MCF 10A (cell line): ENCODE measurements around the gene BANP. TPM values are rescaled to one million over a fixed set of nuclear protein-coding genes. Genes with fewer than 3 reads are reported as not detected.

ENCODE experiments used
- BruUV-seq: library from RNA; stranded (reverse); fragments of 400-500 nt; replicated peaks from 2 replicates; lab custom pipeline; 2021; lab: Mats Ljungman, UMichigan
- CTCF ChIA-PET: fragments of 300-600 bp; sonication (Branson Sonifier 250); formaldehyde crosslinking; extraction: SDS; loops from one replicate; lab custom pipeline; 2021; ENCODE audit warnings: antibody characterized with exemption, inconsistent platforms; lab: Yijun Ruan, JAX
- POLR2A ChIA-PET: fragments of 300-600, 350-650 bp; sonication (Branson Sonifier 250); formaldehyde crosslinking; extraction: SDS; loops from one replicate; lab custom pipeline; 2020; ENCODE audit warnings: antibody characterized with exemption, inconsistent platforms; lab: Yijun Ruan, JAX
- DNase-seq: peaks from one replicate; pipeline ENCODE4 v3.0.0-alpha.2; 2018; ENCODE audit not compliant: unreplicated experiment
- H3K27ac Mint-ChIP-seq: one replicate; pipeline ENCODE4 v1.8.0; 2022; ENCODE audit warnings: mild to moderate bottlenecking, low read depth, mixed read lengths; ENCODE audit not compliant: unreplicated experiment
- H3K27me3 Mint-ChIP-seq: one replicate; pipeline ENCODE4 v1.8.0; 2022; ENCODE audit warnings: mixed read lengths; ENCODE audit not compliant: insufficient read depth, unreplicated experiment
- H3K36me3 Mint-ChIP-seq: one replicate; pipeline ENCODE4 v1.8.0; 2022; ENCODE audit warnings: mild to moderate bottlenecking, moderate library complexity, mixed read lengths; ENCODE audit not compliant: insufficient read depth, unreplicated experiment
- H3K4me1 Mint-ChIP-seq: one replicate; pipeline ENCODE4 v1.8.0; 2022; ENCODE audit warnings: mixed read lengths; ENCODE audit not compliant: insufficient read depth, unreplicated experiment
- H3K4me3 Mint-ChIP-seq: one replicate; pipeline ENCODE4 v1.8.0; 2022; ENCODE audit warnings: mild to moderate bottlenecking, moderate library complexity, mixed read lengths; ENCODE audit not compliant: unreplicated experiment
- H3K9me3 Mint-ChIP-seq: one replicate; pipeline ENCODE4 v1.8.0; 2022; ENCODE audit warnings: mixed read lengths; ENCODE audit not compliant: unreplicated experiment
- CTCF ChIP-seq: fragments of 200-600 bp; IDR thresholded peaks from one replicate; pipeline ENCODE4 v1.8.0; 2022; ENCODE audit warnings: antibody characterized with exemption, mild to moderate bottlenecking; ENCODE audit not compliant: unreplicated experiment
- intact Hi-C: fragments of 100-400 bp; cut with micrococcal nuclease; formaldehyde crosslinking; loops from 2 replicates; pipeline ENCODE4 v1.14.1; 2022
- total RNA-seq: library from RNA; stranded (reverse); gene quantifications from 2 replicates; pipeline ENCODE4 v1.2.3, GENCODE V29; 2022

Gene BANP
- total RNA-seq, 1 experiment from 2014 or later, result 38.2 TPM

DNA sequence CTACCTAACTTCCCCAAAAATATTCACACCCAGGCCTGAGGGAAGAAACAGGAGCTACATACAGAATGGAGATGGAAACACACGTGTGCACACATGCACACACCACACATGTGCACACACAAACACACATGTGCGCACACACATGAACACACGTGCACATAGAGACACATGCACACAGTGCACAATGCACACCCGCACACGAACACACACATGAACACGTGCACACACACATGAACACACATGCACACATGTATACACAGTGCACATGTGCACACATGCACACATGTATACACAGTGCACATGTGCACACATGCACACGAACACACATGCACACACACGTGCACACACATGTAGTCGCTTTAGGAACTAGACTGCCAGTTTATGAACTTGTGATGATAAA, 33.7 kb upstream of the BANP start:
- H3K4me1 Mint-ChIP-seq, result no peaks in the 10 kb centered on the region
- ChIA-PET CTCF (interaction anchor here (0.6 kb wide), 1 partner anchor 76 kb away, joined by 4 read pairs; no protein-coding TSS in a partner anchor), POLR2A (no interaction called here)
- BruUV-seq, result no TSS peak
- DNase-seq, result no peak
- no peaks in the 10 kb centered on the region for H3K36me3 Mint-ChIP-seq
- no peaks in the 10 kb centered on the region for H3K9me3 Mint-ChIP-seq
- peaks cover 23% of the 10 kb centered on the region for H3K27me3 Mint-ChIP-seq
- intact Hi-C loops, result no loop called here
- H3K4me3 Mint-ChIP-seq, result no peak overlapping the region
- no peak for TF ChIP-seq CTCF
- no peak overlapping the region for H3K27ac Mint-ChIP-seq

- CTCF ChIA-PET, result no interaction called here
- intact Hi-C loops, result no loop called here
- peaks cover 16% of the 10 kb centered on the region for H3K27me3 Mint-ChIP-seq
- H3K9me3 Mint-ChIP-seq, result no peaks in the 10 kb centered on the region
- H3K4me1 Mint-ChIP-seq, result no peaks in the 10 kb centered on the region
- no peaks in the 10 kb centered on the region for H3K36me3 Mint-ChIP-seq
- no peak overlapping the region for H3K4me3 Mint-ChIP-seq
- BruUV-seq, result no TSS peak
- TF ChIP-seq CTCF, result no peak
- POLR2A ChIA-PET, result interaction anchor here (0.6 kb wide), 1 partner anchor 32 kb away, joined by 3 read pairs; no protein-coding TSS in a partner anchor
- H3K27ac Mint-ChIP-seq, result no peak overlapping the region
- DNase-seq, result no peak
These were observed 32.9 kb upstream of the BANP start for GRCh38 chr16:87918338-87918737.

DNA sequence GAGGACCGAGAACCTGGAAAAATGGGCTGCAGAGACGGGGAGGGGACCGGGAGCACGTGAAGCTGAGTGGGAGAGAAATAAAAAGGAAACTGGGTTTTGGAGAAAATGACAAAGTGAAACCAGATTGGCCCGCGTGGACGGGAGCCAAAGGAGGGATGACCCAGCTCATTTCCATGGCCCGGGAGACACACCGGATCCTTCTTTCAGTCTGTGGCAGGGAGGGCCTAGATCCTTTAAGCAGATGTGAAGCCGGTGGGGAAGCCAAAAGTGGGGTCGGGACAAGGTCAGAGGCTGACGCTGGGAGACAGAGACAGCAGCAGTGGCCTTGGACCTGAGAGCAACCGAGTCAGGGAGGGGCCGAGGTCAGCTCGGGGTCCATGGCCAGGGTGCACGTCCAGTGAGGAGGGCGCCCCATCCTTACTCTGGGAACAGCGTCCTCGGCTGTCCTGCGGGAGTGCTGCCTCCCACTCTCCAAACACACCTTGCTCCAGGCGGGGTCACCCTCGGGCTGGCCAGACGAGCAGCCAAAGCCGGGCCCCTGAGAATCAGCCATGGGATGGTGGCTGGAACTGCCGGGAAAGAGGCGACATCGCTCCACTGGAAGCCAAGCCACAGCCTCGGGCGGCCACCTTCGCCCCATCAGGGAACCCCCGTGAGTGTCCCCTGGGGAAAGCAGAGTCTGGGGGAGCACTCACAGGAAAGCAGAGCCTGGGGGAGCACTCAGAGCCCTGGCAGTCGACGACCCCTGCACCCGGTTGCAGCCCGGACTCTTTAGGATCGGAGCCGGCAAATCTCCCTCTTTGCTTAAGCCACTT, 32.2 kb upstream of the BANP start:
- BruUV-seq, result no TSS peak
- no peak for TF ChIP-seq CTCF
- H3K27ac Mint-ChIP-seq, result no peak overlapping the region
- H3K36me3 Mint-ChIP-seq, result no peaks in the 10 kb centered on the region
- no peaks in the 10 kb centered on the region for H3K4me1 Mint-ChIP-seq
- intact Hi-C loops, result no loop called here
- H3K27me3 Mint-ChIP-seq, result peaks cover 9% of the 10 kb centered on the region
- ChIA-PET POLR2A (no interaction called here), CTCF (no interaction called here)
- no peak for DNase-seq
- no peak overlapping the region for H3K4me3 Mint-ChIP-seq
- no peaks in the 10 kb centered on the region for H3K9me3 Mint-ChIP-seq

GRCh38 chr16:87919681-87919994, 31.6 kb upstream of the BANP start:
- intact Hi-C loops, result no loop called here
- Mint-ChIP-seq H3K9me3 (no peaks in the 10 kb centered on the region), H3K27ac (no peak overlapping the region)

More at GRCh38 chr16:87919681-87919994, 31.6 kb upstream of the BANP start:
- peaks cover under 1% of the 10 kb centered on the region for H3K36me3 Mint-ChIP-seq
- TF ChIP-seq CTCF, result no peak
- DNase-seq, result no peak
- H3K4me3 Mint-ChIP-seq, result no peak overlapping the region
- H3K27me3 Mint-ChIP-seq, result peaks cover 9% of the 10 kb centered on the region
- POLR2A ChIA-PET, result no interaction called here
- BruUV-seq, result no TSS peak
- no peaks in the 10 kb centered on the region for H3K4me1 Mint-ChIP-seq
- CTCF ChIA-PET, result no interaction called here
